Fibroblast of lung (primary cell): ENCODE measurements around the gene ZNF680. TPM values are rescaled to one million over a fixed set of nuclear protein-coding genes. Genes with fewer than 3 reads are reported as not detected.
A peak's percentile ranks its signal among the peaks of the same experiment; 100 is the strongest.
"Not testable (repeated sequence)": the region's sequence is repeated elsewhere in the genome, so short reads cannot be mapped to it uniquely, and the experiment has no call there.

ENCODE experiments used
- DNase-seq, 2 donors: peaks; one replicate each; pipeline versions ENCODE4 v3.0.0 to v3.0.0-alpha.2; 2010; ENCODE audit warnings: low read depth in 2 of 2
- H2AFZ ChIP-seq: 2 replicates; pipeline ENCODE4 v1.5.1; 2012; ENCODE audit warnings: low read length, control low read depth, inconsistent platforms
- H3K27ac ChIP-seq: 2 replicates; pipeline ENCODE4 v1.5.1; 2011; ENCODE audit warnings: low read length, control low read depth; ENCODE audit not compliant: insufficient read depth
- H3K27me3 ChIP-seq: 2 replicates; pipeline ENCODE4 v1.5.1; 2011; ENCODE audit warnings: mild to moderate bottlenecking, low read length; ENCODE audit not compliant: control insufficient read depth, insufficient read depth
- H3K36me3 ChIP-seq: 2 replicates; pipeline ENCODE4 v1.5.1; 2011; ENCODE audit warnings: low read length; ENCODE audit not compliant: control insufficient read depth, insufficient read depth
- H3K4me1 ChIP-seq: 2 replicates; pipeline ENCODE4 v1.5.1; 2011; ENCODE audit warnings: low read length; ENCODE audit not compliant: control insufficient read depth, insufficient read depth; ENCODE audit errors: extremely low read depth
- H3K4me2 ChIP-seq: 2 replicates; pipeline ENCODE4 v1.5.1; 2011; ENCODE audit warnings: low read length, control low read depth; ENCODE audit not compliant: insufficient read depth; ENCODE audit errors: extremely low read depth
- H3K4me3 ChIP-seq, 4 experiments: fragments of 200-600 bp in 1 of 4; sonication (generic) in 1 of 4; replicated peaks in 1 of 4; 2 replicates each; pipeline ENCODE4 v1.5.1; 2011 to 2016; ENCODE audit warnings: low read length in 4 of 4, low read depth in 3 of 4, mild to moderate bottlenecking in 3 of 4, control low read depth in 2 of 4, inconsistent platforms in 1 of 4, mixed read lengths in 1 of 4; ENCODE audit not compliant: insufficient read depth in 1 of 4; ENCODE audit errors: control extremely low read depth in 1 of 4
- H3K79me2 ChIP-seq: 2 replicates; pipeline ENCODE4 v1.5.1; 2012; ENCODE audit warnings: mild to moderate bottlenecking, low read length, inconsistent platforms; ENCODE audit not compliant: control insufficient read depth, insufficient read depth
- H3K9ac ChIP-seq: 2 replicates; pipeline ENCODE4 v1.5.1; 2011; ENCODE audit warnings: mild to moderate bottlenecking, low read length, control low read depth; ENCODE audit not compliant: insufficient read depth
- H3K9me3 ChIP-seq: 2 replicates; pipeline ENCODE4 v1.5.1; 2012; ENCODE audit warnings: low read depth, low read length; ENCODE audit not compliant: control insufficient read depth, insufficient read depth
- H4K20me1 ChIP-seq: 2 replicates; pipeline ENCODE4 v1.5.1; 2011; ENCODE audit warnings: low read length; ENCODE audit not compliant: control insufficient read depth, insufficient read depth; ENCODE audit errors: extremely low read depth
- CTCF ChIP-seq, 2 donors: IDR thresholded peaks in 1 of 2; conservative IDR thresholded peaks in 1 of 2; 1 replicate in 1 of 2; 2 replicates in 1 of 2; pipeline ENCODE4 v1.5.1; 2011 to 2012; ENCODE audit warnings: low read length in 2 of 2, control low read depth in 1 of 2, inconsistent platforms in 1 of 2, low read depth in 1 of 2, mild to moderate bottlenecking in 1 of 2
- EZH2 ChIP-seq: IDR thresholded peaks from 2 replicates; pipeline ENCODE4 v1.5.1; 2012; ENCODE audit warnings: low read length, control low read depth, mild to moderate bottlenecking; ENCODE audit errors: missing control alignments
- polyA plus RNA-seq, 2 donors: library from polyadenylated mRNA; depleted of rRNA in 1 of 2; stranded (reverse) in 1 of 2; unstranded in 1 of 2; fragments of >200 nt; gene quantifications; 2 replicates each; pipeline ENCODE4 v1.2.1, GENCODE V29; 2011 to 2012; ENCODE audit warnings: missing spikeins in 1 of 2
- total RNA-seq: library from RNA; depleted of rRNA; stranded (reverse); fragments of >200 nt; gene quantifications from 2 replicates; pipeline ENCODE4 v1.2.1, GENCODE V29; 2014

Gene ZNF680
- total and polyA plus RNA-seq, 2 donors (not counting 1 experiment from before 2014, with no cell fraction given) = 2.2 to 10.1 TPM

DNA sequence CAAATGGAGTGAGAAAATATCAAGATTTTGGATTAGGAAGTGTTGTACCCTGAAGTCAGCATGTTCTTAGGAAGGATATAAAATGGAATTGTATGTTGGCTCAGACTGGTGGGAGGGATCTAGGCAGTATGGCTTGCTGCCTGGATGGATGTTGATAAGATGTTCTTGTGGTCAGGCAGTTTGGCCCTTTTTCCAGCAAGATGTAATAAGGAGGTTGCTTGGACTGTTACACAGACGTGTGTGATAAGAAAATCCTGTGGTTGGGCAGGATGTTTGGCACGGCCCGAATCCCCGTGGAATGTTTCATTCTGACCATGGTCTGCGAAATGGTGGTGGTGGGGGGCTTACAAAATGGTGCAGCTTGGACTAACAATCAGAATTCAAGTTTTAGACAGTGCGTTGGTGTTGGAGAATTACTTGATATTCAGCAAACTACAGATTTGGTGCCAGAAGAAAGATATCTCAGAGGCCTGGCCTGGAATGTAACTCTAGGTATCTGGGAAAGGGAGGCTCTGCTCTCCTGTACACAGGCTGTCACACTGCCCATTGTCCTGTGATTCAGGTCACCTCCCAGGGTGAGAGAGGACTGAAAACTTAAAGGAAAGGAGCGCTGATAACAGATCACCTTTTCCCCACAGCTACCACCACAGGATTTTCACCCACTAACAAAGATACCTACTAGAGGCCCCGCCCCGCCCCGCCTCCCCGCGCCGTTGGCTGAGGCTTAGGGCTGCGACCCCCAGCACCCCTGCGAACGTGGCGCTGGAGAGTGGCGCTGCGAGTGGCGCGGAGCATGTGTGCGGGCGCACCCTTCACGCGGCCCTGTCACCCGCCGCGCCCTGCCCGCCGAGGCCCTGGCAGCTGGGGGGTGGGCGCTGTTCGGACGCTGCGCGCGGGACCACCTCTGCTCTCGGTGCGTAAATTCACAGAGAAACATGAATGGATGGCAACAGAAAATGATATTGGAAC, 19.3 kb upstream of the ZNF680 start:
- H4K20me1 ChIP-seq = no peaks in the 10 kb centered on the region
- no peak overlapping the region for H3K27ac ChIP-seq
- no peaks in the 10 kb centered on the region for H3K79me2 ChIP-seq
- H2AFZ ChIP-seq = no peak overlapping the region
- no peak overlapping the region for H3K4me3 ChIP-seq
- H3K9me3 ChIP-seq = no peaks in the 10 kb centered on the region
- no peaks in the 10 kb centered on the region for H3K36me3 ChIP-seq
- H3K9ac ChIP-seq = no peak overlapping the region
- H3K4me1 ChIP-seq = no peaks in the 10 kb centered on the region
- TF ChIP-seq CTCF (conservative IDR thresholded peaks at IDR 0.05 in 1 of 2, IDR thresholded peaks at IDR 0.05 in 1 of 2; ENCODE audit: low read depth in 1 of 2, low read length in 2 of 2) (no peak), EZH2 (no peak)
- H3K27me3 ChIP-seq = no peaks in the 10 kb centered on the region
- H3K4me2 ChIP-seq = no peak overlapping the region
- peak; percentile 78 to 91 for DNase-seq

DNA sequence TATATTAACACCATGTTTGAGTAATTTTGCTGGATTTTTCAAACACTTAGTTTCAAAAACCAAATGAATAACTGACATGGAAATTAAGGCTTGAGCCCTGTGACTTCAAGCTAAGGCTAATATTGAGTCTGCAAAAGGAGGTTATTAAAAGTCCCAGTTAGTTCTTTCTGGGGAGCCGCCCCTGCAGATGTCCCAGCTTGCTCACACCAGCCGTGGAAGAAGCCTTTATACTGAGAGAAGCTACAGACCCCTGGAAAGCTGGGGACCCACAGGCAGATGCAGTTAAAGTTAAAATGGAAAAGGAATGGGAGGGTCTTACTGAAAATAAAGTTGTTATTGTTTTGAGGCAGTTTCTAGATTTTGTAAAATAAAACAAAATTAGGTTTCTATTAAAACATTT, 18.5 kb upstream of the ZNF680 start:
- no peaks in the 10 kb centered on the region for H3K9me3 ChIP-seq
- no peak overlapping the region for H3K4me2 ChIP-seq
- no peak overlapping the region for H3K9ac ChIP-seq
- no peak overlapping the region for H3K27ac ChIP-seq
- no peaks in the 10 kb centered on the region for H3K27me3 ChIP-seq
- H3K4me1 ChIP-seq = no peaks in the 10 kb centered on the region
- H3K4me3 ChIP-seq = no peak overlapping the region
- DNase-seq = no peak
- H4K20me1 ChIP-seq = no peaks in the 10 kb centered on the region
- H3K36me3 ChIP-seq = no peaks in the 10 kb centered on the region
- H3K79me2 ChIP-seq = no peaks in the 10 kb centered on the region
- no peak for TF ChIP-seq EZH2
- no peak overlapping the region for H2AFZ ChIP-seq

DNA sequence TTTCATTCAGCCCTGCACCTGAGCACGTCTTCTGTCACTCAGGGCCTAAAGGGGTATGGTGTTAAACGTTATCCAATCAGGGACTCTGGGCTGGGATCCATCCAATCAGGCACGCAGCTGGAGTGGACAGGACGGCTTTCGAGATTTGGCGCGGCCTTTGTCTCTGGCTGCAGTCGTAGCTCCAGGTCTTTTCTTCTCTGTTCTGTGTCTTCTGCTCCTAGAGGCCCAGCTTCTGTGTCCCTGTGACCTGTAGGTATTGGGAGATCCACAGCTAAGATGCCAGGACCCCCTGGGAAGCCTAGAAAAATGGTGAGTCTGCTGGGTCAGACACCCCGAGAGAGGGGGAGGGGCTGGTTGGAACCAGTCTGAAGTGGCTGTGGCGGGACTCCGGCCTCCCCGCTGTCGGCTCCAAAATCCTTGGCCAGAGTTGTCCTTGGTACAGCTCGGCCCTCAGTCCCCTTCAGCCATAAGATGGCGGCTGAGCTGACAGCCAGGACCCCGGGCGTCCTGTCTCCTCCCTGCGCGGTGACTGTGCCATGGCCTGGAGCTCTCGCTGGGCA, 11.7 kb upstream of the ZNF680 start:
- H3K9ac ChIP-seq = no peak overlapping the region
- no peaks in the 10 kb centered on the region for H3K36me3 ChIP-seq
- H3K4me2 ChIP-seq = peak overlapping the region; percentile 64
- no peaks in the 10 kb centered on the region for H4K20me1 ChIP-seq
- H2AFZ ChIP-seq = peak overlapping the region; percentile 34
- TF ChIP-seq EZH2 (no peak), CTCF (conservative IDR thresholded peaks at IDR 0.05 in 1 of 2, IDR thresholded peaks at IDR 0.05 in 1 of 2; ENCODE audit: low read depth in 1 of 2, low read length in 2 of 2) (no peak)
- H3K27ac ChIP-seq = no peak overlapping the region
- H3K27me3 ChIP-seq = no peaks in the 10 kb centered on the region
- H3K4me1 ChIP-seq = no peaks in the 10 kb centered on the region
- peak; percentile 72 to 76 for DNase-seq
- no peaks in the 10 kb centered on the region for H3K79me2 ChIP-seq
- peak overlapping the region; percentile 25 to 60 (median 42) for H3K4me3 ChIP-seq
- no peaks in the 10 kb centered on the region for H3K9me3 ChIP-seq

DNA sequence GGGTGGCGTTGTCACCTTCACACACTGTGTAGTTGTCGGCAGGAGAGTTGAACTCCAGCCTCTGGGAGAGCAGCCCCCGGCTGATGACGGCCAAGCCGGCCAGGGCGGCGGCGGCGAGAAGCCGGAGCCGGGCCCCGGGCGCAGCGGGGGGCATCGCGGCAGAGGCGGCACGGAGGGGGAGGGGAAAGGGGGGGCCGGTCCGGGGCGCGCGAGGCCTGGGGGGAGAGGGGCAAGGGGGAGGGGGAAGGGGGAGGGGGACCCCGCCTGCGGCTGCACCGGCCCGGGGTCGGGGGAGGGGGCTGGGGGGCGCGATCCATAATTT, 7.4 kb upstream of the ZNF680 start:
- not testable (repeated sequence) for H3K4me1 ChIP-seq, H3K9ac ChIP-seq, H3K27ac ChIP-seq, H3K79me2 ChIP-seq, H3K36me3 ChIP-seq, H3K9me3 ChIP-seq, H3K27me3 ChIP-seq, DNase-seq, H3K4me2 ChIP-seq, H4K20me1 ChIP-seq
- H3K4me3 ChIP-seq = peak overlapping the region in 2 of 4 experiments; percentile 41 to 53
- peak overlapping the region; percentile 73 for H2AFZ ChIP-seq
